Esophagus squamous epithelium (tissue), 4 donors: ENCODE measurements around the gene CMTM8.

Experiments used
- CTCF ChIP-seq, 6 experiments: fragments of 450-650 bp in 4 of 6; fragments of 200-600 bp in 2 of 6; sonication (generic) in 2 of 6; IDR thresholded peaks; one replicate each; pipeline ENCODE4 v1.5.1; 2016 to 2019; ENCODE audit warnings: antibody characterized with exemption in 6 of 6, mild to moderate bottlenecking in 4 of 6, moderate library complexity in 4 of 6
- POLR2A ChIP-seq, 4 donors: fragments of 450-650 bp; IDR thresholded peaks; one replicate each; pipeline ENCODE4 v1.6.1; 2017; ENCODE audit warnings: antibody characterized with exemption in 4 of 4, mild to moderate bottlenecking in 4 of 4, moderate library complexity in 3 of 4

- TF ChIP-seq CTCF (IDR thresholded peaks at IDR 0.05) (no peak), POLR2A (IDR thresholded peaks at IDR 0.05) (no peak)
These were observed 166.2 kb downstream of the CMTM8 start for GRCh38 chr3:32404714-32405113.
